Vagina (tissue), 2 donors: ENCODE results near the gene GALNT17. TPM values are rescaled to one million over a fixed set of nuclear protein-coding genes. Genes with fewer than 3 reads are reported as not detected.

Source experiments
- DNase-seq, 2 donors: peaks; one replicate each; pipeline ENCODE4 v3.0.0-alpha.2; 2017; ENCODE audit errors: extremely low spot score in 2 of 2
- H3K27ac ChIP-seq: fragments of 200-600 bp; sonication (generic); one replicate; pipeline ENCODE4 v1.5.1; 2019
- H3K27me3 ChIP-seq: fragments of 200-600 bp; sonication (generic); one replicate; pipeline ENCODE4 v1.5.1; 2019
- H3K36me3 ChIP-seq, 2 donors: fragments of 200-600 bp; sonication (generic); one replicate each; pipeline ENCODE4 v1.5.1; 2017 to 2019
- H3K4me1 ChIP-seq: fragments of 200-600 bp; sonication (generic); one replicate; pipeline ENCODE4 v1.5.1; 2019
- H3K4me3 ChIP-seq, 2 donors: fragments of 200-600 bp; sonication (generic); 1 replicate in 1 of 2; 2 replicates in 1 of 2; pipeline ENCODE4 v1.5.1; 2016 to 2019
- H3K9me3 ChIP-seq: fragments of 200-600 bp; sonication (generic); one replicate; pipeline ENCODE4 v1.5.1; 2019
- POLR2A ChIP-seq, 2 donors: fragments of 450-650 bp; IDR thresholded peaks; one replicate each; pipeline ENCODE4 v1.6.1; 2017; ENCODE audit warnings: antibody characterized with exemption in 2 of 2, mild to moderate bottlenecking in 2 of 2, moderate library complexity in 2 of 2
- POLR2AphosphoS5 ChIP-seq, 2 donors: sonication (generic); formaldehyde crosslinking; IDR thresholded peaks; one replicate each; pipeline ENCODE4 v1.9.0; 2017; ENCODE audit warnings: antibody characterized with exemption in 2 of 2, mild to moderate bottlenecking in 2 of 2, low read depth in 1 of 2; ENCODE audit not compliant: insufficient read depth in 1 of 2
- intact Hi-C: fragments of 100-400 bp; cut with DNase I; formaldehyde crosslinking; loops from one replicate; pipeline ENCODE4 v1.15.1; 2023
- total RNA-seq: library from RNA; depleted of rRNA; stranded (reverse); fragments of >200 nt; gene quantifications from one replicate; pipeline ENCODE4 v1.2.3, GENCODE V29; 2016
- TF ChIP-seq, protein P1 (sequence below), 3 experiments: fragments of 450-650 bp in 2 of 3; fragments of 200-600 bp in 1 of 3; sonication (generic) in 1 of 3; IDR thresholded peaks; one replicate each; pipeline ENCODE4 v1.5.1; 2017 to 2019; ENCODE audit warnings: antibody characterized with exemption in 3 of 3, mild to moderate bottlenecking in 2 of 3, moderate library complexity in 2 of 3

Gene GALNT17
- total RNA-seq, 1 donor from 2014 or later: 3.9 TPM

DNA sequence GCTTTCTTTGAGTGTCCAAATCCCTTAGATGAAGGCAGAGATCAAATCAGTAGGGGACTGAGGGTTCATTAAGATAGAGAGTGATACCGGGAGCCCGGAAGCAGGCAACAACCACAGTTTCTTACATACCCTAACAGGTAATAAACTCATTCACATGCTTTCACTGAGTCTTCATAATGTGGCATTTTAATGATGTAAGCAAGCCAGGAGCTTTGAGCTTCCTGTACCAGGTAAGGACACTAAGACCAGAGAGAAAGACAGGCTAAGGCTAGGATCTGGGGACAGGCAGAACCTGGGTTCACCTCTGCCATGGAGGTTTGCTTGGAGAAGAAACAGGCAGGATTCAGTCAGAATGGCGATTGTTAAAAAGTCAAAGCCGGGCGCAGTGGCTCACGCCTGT, 618.3 kb downstream of the GALNT17 start:
- intact Hi-C loops: no loop called here
- TF ChIP-seq, protein P1, sequence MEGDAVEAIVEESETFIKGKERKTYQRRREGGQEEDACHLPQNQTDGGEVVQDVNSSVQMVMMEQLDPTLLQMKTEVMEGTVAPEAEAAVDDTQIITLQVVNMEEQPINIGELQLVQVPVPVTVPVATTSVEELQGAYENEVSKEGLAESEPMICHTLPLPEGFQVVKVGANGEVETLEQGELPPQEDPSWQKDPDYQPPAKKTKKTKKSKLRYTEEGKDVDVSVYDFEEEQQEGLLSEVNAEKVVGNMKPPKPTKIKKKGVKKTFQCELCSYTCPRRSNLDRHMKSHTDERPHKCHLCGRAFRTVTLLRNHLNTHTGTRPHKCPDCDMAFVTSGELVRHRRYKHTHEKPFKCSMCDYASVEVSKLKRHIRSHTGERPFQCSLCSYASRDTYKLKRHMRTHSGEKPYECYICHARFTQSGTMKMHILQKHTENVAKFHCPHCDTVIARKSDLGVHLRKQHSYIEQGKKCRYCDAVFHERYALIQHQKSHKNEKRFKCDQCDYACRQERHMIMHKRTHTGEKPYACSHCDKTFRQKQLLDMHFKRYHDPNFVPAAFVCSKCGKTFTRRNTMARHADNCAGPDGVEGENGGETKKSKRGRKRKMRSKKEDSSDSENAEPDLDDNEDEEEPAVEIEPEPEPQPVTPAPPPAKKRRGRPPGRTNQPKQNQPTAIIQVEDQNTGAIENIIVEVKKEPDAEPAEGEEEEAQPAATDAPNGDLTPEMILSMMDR (IDR thresholded peaks at IDR 0.05): no peak
- TF ChIP-seq POLR2AphosphoS5 (IDR thresholded peaks at IDR 0.05; ENCODE audit: insufficient read depth in 1 of 2, low read depth in 1 of 2) (no peak), POLR2A (IDR thresholded peaks at IDR 0.05) (no peak)
- Histone ChIP-seq H3K4me3 (no peak overlapping the region), H3K27me3 (no peaks in the 10 kb centered on the region), H3K4me1 (peaks cover 5% of the 10 kb centered on the region), H3K9me3 (no peaks in the 10 kb centered on the region), H3K27ac (no peak overlapping the region), H3K36me3 (no peaks in the 10 kb centered on the region)
- no peak for DNase-seq

DNA sequence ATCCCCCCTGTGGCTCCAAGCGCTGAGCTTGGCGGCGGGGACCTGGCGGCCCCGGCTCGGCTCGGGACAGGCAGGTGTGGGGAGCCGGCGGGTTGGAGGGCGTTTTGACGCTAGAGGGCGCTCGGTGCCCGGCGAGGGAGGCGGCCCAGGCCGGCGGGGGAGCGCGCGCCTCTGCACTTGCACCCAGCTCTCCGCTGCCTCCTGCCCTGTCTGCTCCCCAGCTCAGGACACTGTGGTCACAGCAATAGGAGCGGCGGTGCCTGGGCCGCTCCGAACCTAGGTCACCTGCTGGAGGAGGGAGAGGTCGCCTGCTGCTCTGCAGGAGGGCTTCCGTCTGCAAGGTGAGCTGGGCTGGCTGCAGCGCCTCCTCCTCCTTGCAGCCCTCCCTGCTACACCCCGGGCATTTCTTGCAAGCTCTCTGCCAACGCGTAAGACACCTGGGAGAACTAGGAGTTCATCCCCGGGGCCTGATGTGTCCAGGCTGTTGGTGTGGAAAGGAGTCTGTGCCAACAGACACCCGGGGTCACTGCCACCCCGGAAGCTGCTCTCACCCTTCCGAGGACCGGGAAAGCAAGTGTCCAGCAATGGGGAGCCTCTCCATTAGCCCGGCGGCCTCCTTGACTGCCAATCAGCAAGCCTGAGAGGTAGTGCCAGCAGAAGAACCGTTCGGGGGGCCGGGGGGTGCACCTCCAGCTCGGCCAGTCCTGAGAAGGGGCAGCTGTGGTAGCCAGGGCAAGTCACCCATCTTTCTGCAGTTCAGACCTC, 620.4 kb downstream of the GALNT17 start:
- TF ChIP-seq, protein P1 (IDR thresholded peaks at IDR 0.05): peak in 2 of 3 experiments; percentile 22 to 42
- TF ChIP-seq POLR2A (IDR thresholded peaks at IDR 0.05): no peak
- peak overlapping the region in 1 of 2 donors; percentile 27 for H3K4me3 ChIP-seq
- peaks cover 5% of the 10 kb centered on the region for H3K4me1 ChIP-seq
- H3K27ac ChIP-seq: no peak overlapping the region
- intact Hi-C loops: no loop called here
- no peaks in the 10 kb centered on the region for H3K9me3 ChIP-seq
- no peak for DNase-seq
- no peaks in the 10 kb centered on the region for H3K36me3 ChIP-seq
- no peaks in the 10 kb centered on the region for H3K27me3 ChIP-seq

DNA sequence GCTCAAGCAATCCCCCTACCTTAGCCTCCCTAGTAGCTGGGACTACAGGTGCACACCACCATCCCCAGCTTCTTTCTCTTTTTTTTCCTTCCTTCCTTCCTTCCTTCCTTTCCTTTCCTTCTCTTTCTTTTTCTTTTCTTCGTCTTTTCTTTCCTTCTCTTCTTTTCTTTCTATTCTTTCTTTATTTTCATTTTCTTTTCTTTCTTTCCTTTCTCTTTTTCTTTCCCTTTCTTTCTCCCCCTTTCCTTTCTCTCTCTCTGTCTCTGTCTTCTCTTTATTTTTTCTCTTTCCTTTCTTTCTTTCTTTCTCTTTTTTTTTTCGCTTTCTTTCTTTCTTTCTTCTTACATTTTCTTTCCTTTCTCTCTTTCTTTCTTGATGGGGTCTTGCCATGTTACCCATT, 621.3 kb downstream of the GALNT17 start:
- no peaks in the 10 kb centered on the region for H3K36me3 ChIP-seq
- no peak for DNase-seq
- no peaks in the 10 kb centered on the region for H3K27me3 ChIP-seq
- TF ChIP-seq, protein P1 (IDR thresholded peaks at IDR 0.05): no peak
- TF ChIP-seq POLR2AphosphoS5 (IDR thresholded peaks at IDR 0.05; ENCODE audit: insufficient read depth in 1 of 2, low read depth in 1 of 2): no peak
- no peak for TF ChIP-seq POLR2A (IDR thresholded peaks at IDR 0.05)
- H3K4me3 ChIP-seq: no peak overlapping the region
- H3K27ac ChIP-seq: no peak overlapping the region
- no peaks in the 10 kb centered on the region for H3K9me3 ChIP-seq
- intact Hi-C loops: no loop called here
- peaks cover 5% of the 10 kb centered on the region for H3K4me1 ChIP-seq

DNA sequence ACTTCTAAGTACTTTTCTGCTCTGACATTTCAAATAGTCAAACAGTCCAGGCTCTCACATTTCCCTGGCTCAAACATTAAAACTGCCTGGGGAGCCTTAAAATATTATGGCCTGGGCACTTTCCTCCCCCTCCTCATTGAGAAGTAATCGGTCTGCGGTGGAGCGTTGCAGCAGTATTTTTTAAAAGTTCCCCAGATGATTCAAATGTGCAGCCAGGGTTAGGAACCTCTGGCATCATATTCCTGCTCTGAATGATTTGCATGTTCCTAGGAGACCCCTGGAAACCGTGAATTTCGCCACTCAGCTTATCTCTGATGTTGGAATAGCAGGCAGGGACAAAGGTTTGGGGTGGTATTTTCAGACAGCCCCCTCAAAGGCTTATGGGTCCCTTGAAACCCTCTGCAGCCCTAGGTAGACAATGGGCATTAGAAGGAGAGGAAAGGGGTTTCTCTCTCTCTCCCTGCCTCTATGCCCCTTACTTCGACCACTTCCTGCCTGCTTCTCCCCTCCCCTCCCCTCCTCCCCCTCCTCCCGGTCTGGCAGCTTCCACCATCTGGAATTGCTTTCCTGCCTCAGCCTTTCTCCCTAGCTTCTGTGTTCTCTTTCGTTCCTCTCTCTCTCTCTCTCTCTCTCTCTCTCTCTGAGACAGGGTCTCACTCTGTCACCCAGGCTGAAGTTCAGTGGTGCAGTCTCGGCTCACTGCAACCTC, 622.2 kb downstream of the GALNT17 start:
- peaks cover 5% of the 10 kb centered on the region for H3K4me1 ChIP-seq
- H3K4me3 ChIP-seq: no peak overlapping the region
- H3K9me3 ChIP-seq: no peaks in the 10 kb centered on the region
- intact Hi-C loops: no loop called here
- DNase-seq: no peak
- H3K36me3 ChIP-seq: no peaks in the 10 kb centered on the region
- TF ChIP-seq POLR2AphosphoS5 (IDR thresholded peaks at IDR 0.05; ENCODE audit: insufficient read depth in 1 of 2, low read depth in 1 of 2) (no peak), POLR2A (IDR thresholded peaks at IDR 0.05) (no peak)
- TF ChIP-seq, protein P1 (IDR thresholded peaks at IDR 0.05): no peak
- H3K27me3 ChIP-seq: no peaks in the 10 kb centered on the region
- H3K27ac ChIP-seq: no peak overlapping the region

DNA sequence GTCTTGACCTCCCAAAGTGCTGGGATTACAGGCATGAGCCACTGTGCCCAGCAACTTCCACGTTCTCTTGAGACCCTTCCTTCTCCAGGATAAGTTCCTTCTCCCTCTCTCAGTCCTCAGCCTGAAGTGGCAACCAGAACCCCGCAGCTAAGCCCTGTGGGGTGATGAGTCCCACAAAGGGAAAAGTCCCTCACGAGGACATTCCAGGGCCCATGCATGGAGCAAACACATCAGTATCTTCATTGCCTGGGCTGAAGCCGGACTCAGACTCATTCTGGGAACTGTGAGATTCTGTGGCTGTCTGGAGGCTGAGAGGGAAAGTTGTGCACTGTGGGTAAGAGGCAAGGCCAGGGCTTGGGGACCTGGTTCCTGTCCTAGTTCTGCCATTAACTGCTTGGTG, 622.9 kb downstream of the GALNT17 start:
- DNase-seq: peak in 1 of 2 donors; percentile 65
- TF ChIP-seq POLR2A (IDR thresholded peaks at IDR 0.05): no peak
- no peak for TF ChIP-seq POLR2AphosphoS5 (IDR thresholded peaks at IDR 0.05; ENCODE audit: insufficient read depth in 1 of 2, low read depth in 1 of 2)
- TF ChIP-seq, protein P1 (IDR thresholded peaks at IDR 0.05): no peak
- Histone ChIP-seq H3K36me3 (no peaks in the 10 kb centered on the region), H3K4me3 (no peak overlapping the region), H3K9me3 (no peaks in the 10 kb centered on the region), H3K4me1 (peaks cover 5% of the 10 kb centered on the region), H3K27me3 (no peaks in the 10 kb centered on the region), H3K27ac (no peak overlapping the region)
- intact Hi-C loops: no loop called here
